OCI-LY3 (cell line): Measurements from ENCODE around the gene MIPOL1.

Source experiments
- H2AFZ ChIP-seq: fragments of 200-600, 300-600 bp; shearing (Covaris generic); 2 replicates; pipeline ENCODE4 v1.6.0; 2014; ENCODE audit warnings: antibody characterized with exemption, low read depth, low read length
- H3K27ac ChIP-seq: fragments of 200-600, 300-600 bp; sonication (generic); 2 replicates; pipeline ENCODE4 v1.5.1; 2014; ENCODE audit warnings: mild to moderate bottlenecking, low read length, moderate library complexity, mixed read lengths
- H3K27me3 ChIP-seq: fragments of 200-600, 300-600 bp; sonication (generic); 2 replicates; pipeline ENCODE4 v1.6.1; 2014; ENCODE audit warnings: low read depth, low read length, mixed read lengths
- H3K36me3 ChIP-seq: fragments of 200-600, 300-600 bp; sonication (generic); replicated peaks from 2 replicates; pipeline ENCODE3; 2014; ENCODE audit warnings: low read depth, low read length, mixed read lengths
- H3K4me1 ChIP-seq: fragments of 300-600, 200-600 bp; sonication (generic); 2 replicates; pipeline ENCODE4 v1.6.1; 2014; ENCODE audit warnings: low read length, mixed read lengths
- H3K4me2 ChIP-seq: fragments of 200-600, 300-600 bp; sonication (generic); 2 replicates; pipeline ENCODE4 v1.6.1; 2014; ENCODE audit warnings: low read length, mixed read lengths
- H3K4me3 ChIP-seq: fragments of 300-600, 200-600 bp; sonication (generic); 2 replicates; pipeline ENCODE4 v1.5.1; 2014; ENCODE audit warnings: antibody characterized with exemption, mild to moderate bottlenecking, low read length, moderate library complexity
- H3K79me2 ChIP-seq: fragments of 300-600, 200-600 bp; shearing (Covaris generic); 2 replicates; pipeline ENCODE4 v1.6.1; 2014; ENCODE audit warnings: mild to moderate bottlenecking, low read length, mixed read lengths
- H3K9ac ChIP-seq: fragments of 300-600, 200-600 bp; shearing (Covaris generic); 2 replicates; pipeline ENCODE4 v1.6.0; 2014; ENCODE audit warnings: mild to moderate bottlenecking, low read length, moderate library complexity
- H3K9me3 ChIP-seq: fragments of 200-600, 300-600 bp; shearing (Covaris generic); 2 replicates; pipeline ENCODE4 v1.6.1; 2014; ENCODE audit warnings: low read length, mixed read lengths; ENCODE audit not compliant: insufficient read depth
- H4K20me1 ChIP-seq: fragments of 200-600, 300-600 bp; sonication (generic); 2 replicates; pipeline ENCODE4 v1.6.1; 2016; ENCODE audit warnings: low read length, mixed read lengths; ENCODE audit not compliant: insufficient read depth
- EZH2phosphoT487 ChIP-seq: fragments of 200-600 bp; shearing (Covaris generic); IDR thresholded peaks from 2 replicates; pipeline ENCODE4 v1.6.1; 2018; ENCODE audit warnings: antibody characterized with exemption, mixed run types, low read depth
- TF ChIP-seq, protein P1 (sequence below): fragments of 200-600, 300-600 bp; sonication (generic); IDR thresholded peaks from 2 replicates; pipeline ENCODE4 v1.5.1; 2014; ENCODE audit warnings: antibody characterized with exemption, low read length, low read depth

Gene MIPOL1

DNA sequence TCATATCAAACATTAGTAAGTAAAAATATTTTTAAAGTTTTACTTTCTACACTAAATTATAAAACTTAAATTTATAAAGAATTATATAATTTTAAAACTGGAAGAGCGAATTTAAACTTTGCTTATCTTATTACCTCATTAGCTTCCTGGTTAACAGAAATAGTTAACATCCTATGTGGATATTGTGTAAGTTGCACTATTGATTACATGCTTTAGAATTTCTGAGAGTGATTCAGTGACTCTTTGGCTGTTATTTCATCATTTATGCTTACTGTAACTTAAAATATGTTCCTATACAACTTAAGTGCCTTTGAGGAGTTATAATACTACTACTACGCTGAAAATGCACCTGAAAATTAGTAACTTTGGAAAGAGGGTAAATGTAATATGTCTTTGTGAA lies 295.9 kb downstream of the MIPOL1 start:
- Histone ChIP-seq H3K4me3 (no peak overlapping the region), H3K36me3 (no peaks in the 10 kb centered on the region), H3K9ac (no peak overlapping the region), H3K79me2 (no peaks in the 10 kb centered on the region), H3K27me3 (no peaks in the 10 kb centered on the region), H2AFZ (no peak overlapping the region), H3K9me3 (no peaks in the 10 kb centered on the region), H3K4me1 (no peaks in the 10 kb centered on the region), H4K20me1 (no peaks in the 10 kb centered on the region), H3K4me2 (no peak overlapping the region), H3K27ac (no peak overlapping the region)
- TF ChIP-seq EZH2phosphoT487 = no peak
- TF ChIP-seq, protein P1, sequence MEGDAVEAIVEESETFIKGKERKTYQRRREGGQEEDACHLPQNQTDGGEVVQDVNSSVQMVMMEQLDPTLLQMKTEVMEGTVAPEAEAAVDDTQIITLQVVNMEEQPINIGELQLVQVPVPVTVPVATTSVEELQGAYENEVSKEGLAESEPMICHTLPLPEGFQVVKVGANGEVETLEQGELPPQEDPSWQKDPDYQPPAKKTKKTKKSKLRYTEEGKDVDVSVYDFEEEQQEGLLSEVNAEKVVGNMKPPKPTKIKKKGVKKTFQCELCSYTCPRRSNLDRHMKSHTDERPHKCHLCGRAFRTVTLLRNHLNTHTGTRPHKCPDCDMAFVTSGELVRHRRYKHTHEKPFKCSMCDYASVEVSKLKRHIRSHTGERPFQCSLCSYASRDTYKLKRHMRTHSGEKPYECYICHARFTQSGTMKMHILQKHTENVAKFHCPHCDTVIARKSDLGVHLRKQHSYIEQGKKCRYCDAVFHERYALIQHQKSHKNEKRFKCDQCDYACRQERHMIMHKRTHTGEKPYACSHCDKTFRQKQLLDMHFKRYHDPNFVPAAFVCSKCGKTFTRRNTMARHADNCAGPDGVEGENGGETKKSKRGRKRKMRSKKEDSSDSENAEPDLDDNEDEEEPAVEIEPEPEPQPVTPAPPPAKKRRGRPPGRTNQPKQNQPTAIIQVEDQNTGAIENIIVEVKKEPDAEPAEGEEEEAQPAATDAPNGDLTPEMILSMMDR = no peak

DNA sequence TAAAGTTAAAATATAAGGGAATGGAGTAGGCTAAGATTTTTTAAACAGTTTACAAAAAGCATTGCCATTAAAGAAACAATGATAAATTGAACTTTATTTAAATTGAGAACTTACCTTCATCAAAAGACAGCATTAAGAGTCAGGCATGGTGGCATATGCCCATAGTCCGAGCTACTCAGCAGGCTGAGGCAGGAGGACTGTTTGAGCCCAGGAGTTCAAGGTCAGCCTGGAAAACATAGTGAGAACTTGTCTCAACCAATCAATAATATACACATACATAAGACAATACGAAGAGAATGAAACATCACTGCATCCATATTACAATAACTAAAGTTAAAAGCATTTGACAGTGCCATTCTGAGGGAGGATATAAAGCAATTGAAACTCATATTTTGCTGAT lies 299.7 kb downstream of the MIPOL1 start:
- TF ChIP-seq, protein P1 = no peak
- no peak for TF ChIP-seq EZH2phosphoT487
- H3K79me2 ChIP-seq = no peaks in the 10 kb centered on the region
- H3K36me3 ChIP-seq = no peaks in the 10 kb centered on the region
- no peaks in the 10 kb centered on the region for H3K9me3 ChIP-seq
- no peak overlapping the region for H3K4me3 ChIP-seq
- no peaks in the 10 kb centered on the region for H3K27me3 ChIP-seq
- no peak overlapping the region for H3K9ac ChIP-seq
- H4K20me1 ChIP-seq = no peaks in the 10 kb centered on the region
- H3K4me1 ChIP-seq = no peaks in the 10 kb centered on the region
- no peak overlapping the region for H2AFZ ChIP-seq
- H3K27ac ChIP-seq = no peak overlapping the region
- no peak overlapping the region for H3K4me2 ChIP-seq

DNA sequence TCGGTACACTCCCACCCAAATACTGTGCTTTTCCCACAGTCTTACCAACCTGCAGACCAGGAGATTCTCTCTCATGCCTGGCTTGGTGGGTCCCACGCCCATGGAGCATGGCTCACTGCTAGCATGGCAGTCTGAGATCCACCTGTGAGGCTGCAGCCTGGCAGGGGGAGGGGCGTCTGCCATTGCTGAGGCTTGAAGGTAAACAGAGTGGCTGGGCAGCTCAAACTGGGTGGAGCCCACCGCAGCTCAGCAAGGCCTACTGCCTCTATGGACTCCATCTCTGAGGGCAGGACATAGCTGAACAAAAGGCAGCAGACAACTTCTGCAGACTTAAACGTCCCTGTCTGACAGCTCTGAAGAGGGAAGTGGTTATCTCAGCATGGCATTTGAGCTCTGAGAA lies 304.1 kb downstream of the MIPOL1 start:
- TF ChIP-seq, protein P1 = no peak
- TF ChIP-seq EZH2phosphoT487 = no peak
- no peaks in the 10 kb centered on the region for H3K36me3 ChIP-seq
- H3K4me1 ChIP-seq = no peaks in the 10 kb centered on the region
- H3K4me2 ChIP-seq = no peak overlapping the region
- H3K4me3 ChIP-seq = no peak overlapping the region
- no peaks in the 10 kb centered on the region for H3K79me2 ChIP-seq
- H3K27me3 ChIP-seq = no peaks in the 10 kb centered on the region
- H4K20me1 ChIP-seq = no peaks in the 10 kb centered on the region
- H3K9ac ChIP-seq = no peak overlapping the region
- no peak overlapping the region for H2AFZ ChIP-seq
- H3K27ac ChIP-seq = no peak overlapping the region
- H3K9me3 ChIP-seq = no peaks in the 10 kb centered on the region

DNA sequence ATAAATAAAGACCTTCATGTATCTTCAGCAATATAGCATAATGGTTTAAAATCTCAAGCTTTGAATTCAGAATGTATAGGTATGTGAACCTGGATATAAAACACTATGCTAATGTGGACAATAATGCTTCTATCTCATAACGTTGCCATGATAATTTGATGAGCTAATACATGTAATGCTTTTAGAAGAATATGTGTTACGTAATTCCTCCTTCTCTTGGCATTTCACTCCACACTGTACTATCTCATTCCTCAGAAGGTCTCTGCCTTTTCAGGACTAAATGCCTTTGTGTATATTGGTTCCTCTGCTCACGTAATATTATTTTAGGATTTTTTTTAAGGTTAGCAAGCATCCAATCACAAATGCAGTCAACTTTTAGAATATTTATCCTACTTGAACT lies 310.8 kb downstream of the MIPOL1 start:
- Histone ChIP-seq H3K36me3 (no peaks in the 10 kb centered on the region), H3K27ac (no peak overlapping the region), H3K4me1 (no peaks in the 10 kb centered on the region), H3K27me3 (no peaks in the 10 kb centered on the region), H3K79me2 (no peaks in the 10 kb centered on the region), H2AFZ (no peak overlapping the region), H3K4me3 (no peak overlapping the region), H3K9ac (no peak overlapping the region), H4K20me1 (no peaks in the 10 kb centered on the region), H3K4me2 (no peak overlapping the region), H3K9me3 (no peaks in the 10 kb centered on the region)
- TF ChIP-seq, protein P1 = no peak
- TF ChIP-seq EZH2phosphoT487 = no peak
